ENCODE results near the gene MECR.

MECR gene

DNA sequence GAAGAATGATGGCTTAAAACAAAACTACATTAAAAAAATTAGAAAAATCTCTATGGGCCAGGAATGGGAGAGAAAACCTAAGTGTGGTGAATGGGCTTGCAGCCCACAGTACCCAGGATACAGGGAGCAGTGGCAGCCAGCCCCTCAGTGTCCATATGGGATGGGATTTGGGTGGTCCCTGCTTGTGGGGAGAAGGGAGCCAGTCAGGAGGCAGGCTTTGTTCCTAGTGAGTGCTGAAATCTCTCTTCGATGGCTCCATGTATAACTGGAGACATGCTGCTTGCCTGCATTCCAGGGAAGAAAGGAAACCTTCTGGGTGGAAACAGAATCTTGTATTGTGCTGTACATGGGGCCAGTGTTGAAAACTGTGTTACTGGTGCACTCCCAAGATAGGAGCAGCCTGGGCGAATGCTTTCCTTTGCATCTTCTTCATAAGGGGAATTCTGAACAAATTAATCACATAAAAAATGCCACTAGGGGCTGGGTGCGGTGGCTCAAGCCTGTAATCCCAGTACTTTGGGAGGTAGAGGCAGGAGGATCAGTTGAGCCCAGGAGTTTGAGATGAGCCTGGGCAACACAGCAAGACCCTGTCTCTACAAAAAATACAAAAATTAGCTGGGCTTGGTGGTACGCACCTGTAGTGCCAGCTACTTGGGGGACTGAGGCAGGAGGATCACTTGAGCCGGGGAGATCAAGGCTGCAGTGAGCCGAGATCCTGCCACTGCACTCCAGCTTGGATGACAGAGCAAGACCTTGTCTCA, 41.6 kb upstream of the MECR start:
- Histone ChIP-seq H3K27me3 (ENCODE audit: control insufficient read depth, insufficient read depth, low read length) (no peaks in the 10 kb centered on the region), H3K9ac (no peak overlapping the region), H3K79me2 (no peaks in the 10 kb centered on the region), H3K27ac (no peak overlapping the region), H3K4me3 (ENCODE audit: low read depth, low read length) (no peak overlapping the region), H2AFZ (no peak overlapping the region), H3K9me3 (ENCODE audit: control insufficient read depth, low read length) (no peaks in the 10 kb centered on the region), H3K36me3 (ENCODE audit: control insufficient read depth, insufficient read depth, low read length) (no peaks in the 10 kb centered on the region), H3K4me2 (ENCODE audit: low read length) (no peak overlapping the region), H3K4me1 (no peaks in the 10 kb centered on the region)
- TF ChIP-seq, protein P1, sequence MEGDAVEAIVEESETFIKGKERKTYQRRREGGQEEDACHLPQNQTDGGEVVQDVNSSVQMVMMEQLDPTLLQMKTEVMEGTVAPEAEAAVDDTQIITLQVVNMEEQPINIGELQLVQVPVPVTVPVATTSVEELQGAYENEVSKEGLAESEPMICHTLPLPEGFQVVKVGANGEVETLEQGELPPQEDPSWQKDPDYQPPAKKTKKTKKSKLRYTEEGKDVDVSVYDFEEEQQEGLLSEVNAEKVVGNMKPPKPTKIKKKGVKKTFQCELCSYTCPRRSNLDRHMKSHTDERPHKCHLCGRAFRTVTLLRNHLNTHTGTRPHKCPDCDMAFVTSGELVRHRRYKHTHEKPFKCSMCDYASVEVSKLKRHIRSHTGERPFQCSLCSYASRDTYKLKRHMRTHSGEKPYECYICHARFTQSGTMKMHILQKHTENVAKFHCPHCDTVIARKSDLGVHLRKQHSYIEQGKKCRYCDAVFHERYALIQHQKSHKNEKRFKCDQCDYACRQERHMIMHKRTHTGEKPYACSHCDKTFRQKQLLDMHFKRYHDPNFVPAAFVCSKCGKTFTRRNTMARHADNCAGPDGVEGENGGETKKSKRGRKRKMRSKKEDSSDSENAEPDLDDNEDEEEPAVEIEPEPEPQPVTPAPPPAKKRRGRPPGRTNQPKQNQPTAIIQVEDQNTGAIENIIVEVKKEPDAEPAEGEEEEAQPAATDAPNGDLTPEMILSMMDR (IDR thresholded peaks at IDR 0.05): no peak

GRCh38 chr1:29271724-29272123, 41.0 kb upstream of the MECR start:
- Histone ChIP-seq H3K4me2 (ENCODE audit: low read length) (no peak overlapping the region), H3K79me2 (no peaks in the 10 kb centered on the region), H3K36me3 (ENCODE audit: control insufficient read depth, insufficient read depth, low read length) (no peaks in the 10 kb centered on the region), H3K4me1 (no peaks in the 10 kb centered on the region), H3K4me3 (ENCODE audit: low read depth, low read length) (no peak overlapping the region), H3K27me3 (ENCODE audit: control insufficient read depth, insufficient read depth, low read length) (no peaks in the 10 kb centered on the region), H3K27ac (no peak overlapping the region), H2AFZ (no peak overlapping the region), H3K9me3 (ENCODE audit: control insufficient read depth, low read length) (no peaks in the 10 kb centered on the region), H3K9ac (no peak overlapping the region)
- TF ChIP-seq, protein P1 (IDR thresholded peaks at IDR 0.05): no peak

DNA sequence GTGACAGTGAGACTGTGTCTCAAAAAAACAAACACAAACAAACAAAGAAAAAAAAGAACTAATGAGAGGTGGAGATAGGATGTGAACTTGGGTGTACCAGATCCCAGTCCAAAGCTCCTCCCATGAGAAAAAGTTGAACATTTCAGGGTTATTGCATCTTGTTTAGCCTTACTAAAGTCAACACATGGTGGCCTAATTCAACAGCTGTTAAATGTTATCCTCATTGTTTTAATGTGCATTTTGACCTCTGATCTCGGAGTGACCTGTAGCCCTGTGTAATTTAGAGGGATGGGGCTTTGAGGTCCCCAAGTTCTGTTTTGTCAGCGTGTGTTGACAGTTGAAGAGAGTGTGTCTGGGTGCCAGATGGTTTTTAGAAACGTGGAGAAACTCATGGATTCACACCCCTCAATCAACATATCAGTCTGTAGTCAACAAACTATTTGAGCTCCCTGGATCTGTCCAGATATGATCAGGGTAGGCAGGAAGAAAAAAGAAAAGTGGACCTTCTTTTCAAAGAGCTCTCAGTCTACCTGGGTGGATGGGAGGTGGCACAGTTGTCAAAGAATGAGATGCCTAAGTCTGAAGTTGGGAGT, 40.3 kb upstream of the MECR start:
- no peaks in the 10 kb centered on the region for H3K27me3 ChIP-seq (ENCODE audit: control insufficient read depth, insufficient read depth, low read length)
- H3K4me3 ChIP-seq (ENCODE audit: low read depth, low read length): no peak overlapping the region
- H2AFZ ChIP-seq: no peak overlapping the region
- H3K4me2 ChIP-seq (ENCODE audit: low read length): no peak overlapping the region
- H3K9me3 ChIP-seq (ENCODE audit: control insufficient read depth, low read length): no peaks in the 10 kb centered on the region
- TF ChIP-seq, protein P1 (IDR thresholded peaks at IDR 0.05): no peak
- no peak overlapping the region for H3K27ac ChIP-seq
- no peak overlapping the region for H3K9ac ChIP-seq
- no peaks in the 10 kb centered on the region for H3K79me2 ChIP-seq
- H3K36me3 ChIP-seq (ENCODE audit: control insufficient read depth, insufficient read depth, low read length): no peaks in the 10 kb centered on the region
- no peaks in the 10 kb centered on the region for H3K4me1 ChIP-seq

GRCh38 chr1:29269382-29269781, 38.6 kb upstream of the MECR start:
- Histone ChIP-seq H3K27me3 (ENCODE audit: control insufficient read depth, insufficient read depth, low read length) (no peaks in the 10 kb centered on the region), H3K27ac (no peak overlapping the region), H3K9me3 (ENCODE audit: control insufficient read depth, low read length) (no peaks in the 10 kb centered on the region), H3K79me2 (no peaks in the 10 kb centered on the region), H3K9ac (no peak overlapping the region), H3K36me3 (ENCODE audit: control insufficient read depth, insufficient read depth, low read length) (no peaks in the 10 kb centered on the region), H2AFZ (no peak overlapping the region), H3K4me1 (no peaks in the 10 kb centered on the region), H3K4me3 (ENCODE audit: low read depth, low read length) (no peak overlapping the region), H3K4me2 (ENCODE audit: low read length) (no peak overlapping the region)
- TF ChIP-seq, protein P1 (IDR thresholded peaks at IDR 0.05): no peak

All from parathyroid adenoma (tissue), 2 donors.